Omental fat pad (tissue), 4 donors: ENCODE data around the gene ALDH1A2. TPM values are rescaled to one million over a fixed set of nuclear protein-coding genes. Genes with fewer than 3 reads are reported as not detected.
"Not testable (repeated sequence)": the region's sequence is repeated elsewhere in the genome, so short reads cannot be mapped to it uniquely, and the experiment has no call there.

Source experiments
- ATAC-seq: fragments of 150-250 bp; one replicate; pipeline ENCODE4 v1.9.1; 2016; ENCODE audit warnings: mild to moderate bottlenecking, moderate library complexity; ENCODE audit not compliant: low FRiP score
- DNase-seq: peaks from one replicate; pipeline ENCODE4 v3.0.0-alpha.2; 2019; ENCODE audit warnings: low spot score
- total RNA-seq, 4 donors: library from RNA; depleted of rRNA; stranded (reverse); fragments of >200 nt; gene quantifications; one replicate each; pipeline ENCODE4 v1.1.0, GENCODE V29; 2016
- TF ChIP-seq, protein P1 (sequence below), 3 donors: fragments of 450-650 bp; IDR thresholded peaks; one replicate each; pipeline ENCODE4 v1.5.1; 2016 to 2017; ENCODE audit warnings: antibody characterized with exemption in 3 of 3, mild to moderate bottlenecking in 3 of 3, moderate library complexity in 2 of 3

ALDH1A2 gene
- total RNA-seq, 4 donors from 2014 or later = 16.6 to 172 (median 69.6) TPM

DNA sequence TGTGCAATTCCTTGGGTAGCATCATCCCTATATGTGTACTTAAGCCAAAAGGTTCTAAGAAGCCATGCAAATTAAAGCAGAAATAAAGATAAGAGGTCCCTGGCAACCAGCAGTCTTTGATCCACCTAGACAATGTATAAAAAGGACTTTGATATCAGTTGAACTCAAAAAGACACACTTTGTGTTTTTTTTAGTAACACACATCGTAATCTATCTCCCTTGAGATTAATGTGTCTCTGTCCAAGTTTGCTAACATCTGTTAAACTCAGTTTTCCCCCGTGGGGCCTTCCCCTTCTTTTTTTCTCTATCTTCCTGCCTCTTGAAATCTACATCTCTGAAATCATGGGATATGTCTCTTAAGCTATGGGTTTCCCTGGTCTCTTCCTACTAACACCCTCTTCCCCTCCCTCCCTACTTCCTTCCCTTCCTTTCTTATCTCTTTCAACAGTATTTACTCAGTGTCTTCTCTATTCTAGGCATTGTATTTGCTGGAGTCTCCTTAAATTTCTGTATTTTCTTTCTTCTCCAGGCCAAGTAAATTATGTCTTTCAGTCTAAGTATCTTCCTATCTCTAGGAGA, 27.7 kb downstream of the ALDH1A2 start:
- ATAC-seq = no peak

DNA sequence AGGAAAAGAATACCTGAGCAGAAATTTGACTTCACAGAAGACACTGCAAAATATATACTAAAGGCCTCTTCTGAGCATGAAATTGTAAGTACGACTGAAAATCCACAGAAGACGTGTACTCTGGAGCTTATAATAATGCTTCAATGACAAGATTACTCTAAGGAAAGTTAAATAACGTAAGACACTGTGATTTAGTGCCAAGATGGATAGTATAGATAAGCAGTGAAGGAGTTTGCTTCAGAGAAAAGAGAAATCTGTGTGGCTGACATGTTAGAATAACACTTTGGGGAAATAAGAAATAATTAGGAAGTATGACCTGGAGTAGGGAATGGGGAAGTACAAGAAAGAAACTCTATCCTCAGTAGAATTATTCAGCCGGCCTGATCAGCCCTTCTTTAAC, 28.9 kb downstream of the ALDH1A2 start:
- ATAC-seq (no peak), DNase-seq (no peak)
- TF ChIP-seq, protein P1, sequence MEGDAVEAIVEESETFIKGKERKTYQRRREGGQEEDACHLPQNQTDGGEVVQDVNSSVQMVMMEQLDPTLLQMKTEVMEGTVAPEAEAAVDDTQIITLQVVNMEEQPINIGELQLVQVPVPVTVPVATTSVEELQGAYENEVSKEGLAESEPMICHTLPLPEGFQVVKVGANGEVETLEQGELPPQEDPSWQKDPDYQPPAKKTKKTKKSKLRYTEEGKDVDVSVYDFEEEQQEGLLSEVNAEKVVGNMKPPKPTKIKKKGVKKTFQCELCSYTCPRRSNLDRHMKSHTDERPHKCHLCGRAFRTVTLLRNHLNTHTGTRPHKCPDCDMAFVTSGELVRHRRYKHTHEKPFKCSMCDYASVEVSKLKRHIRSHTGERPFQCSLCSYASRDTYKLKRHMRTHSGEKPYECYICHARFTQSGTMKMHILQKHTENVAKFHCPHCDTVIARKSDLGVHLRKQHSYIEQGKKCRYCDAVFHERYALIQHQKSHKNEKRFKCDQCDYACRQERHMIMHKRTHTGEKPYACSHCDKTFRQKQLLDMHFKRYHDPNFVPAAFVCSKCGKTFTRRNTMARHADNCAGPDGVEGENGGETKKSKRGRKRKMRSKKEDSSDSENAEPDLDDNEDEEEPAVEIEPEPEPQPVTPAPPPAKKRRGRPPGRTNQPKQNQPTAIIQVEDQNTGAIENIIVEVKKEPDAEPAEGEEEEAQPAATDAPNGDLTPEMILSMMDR (IDR thresholded peaks at IDR 0.05) = no peak

More for the DNA sequence above, 27.7 kb downstream of the ALDH1A2 start:
- TF ChIP-seq, protein P1 (IDR thresholded peaks at IDR 0.05) = no peak
- no peak for DNase-seq

DNA sequence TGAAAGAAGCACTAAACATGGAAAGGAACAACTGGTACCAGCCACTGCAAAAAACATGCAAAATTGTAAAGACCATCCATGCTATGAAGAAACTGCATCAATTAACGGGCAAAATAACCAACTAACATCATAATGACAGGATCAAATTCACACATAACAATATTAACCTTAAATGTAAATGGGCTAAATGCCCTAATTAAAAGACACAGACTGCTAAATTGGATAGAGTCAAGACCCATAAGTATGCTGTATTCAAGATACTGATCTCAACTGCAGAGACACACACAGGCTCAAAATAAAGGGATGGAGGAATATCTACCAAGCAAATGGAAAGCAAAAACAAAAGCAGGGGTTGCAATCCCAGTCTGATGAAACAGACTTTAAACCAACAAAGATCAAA, 37.1 kb downstream of the ALDH1A2 start:
- not testable (repeated sequence) for ATAC-seq, DNase-seq

DNA sequence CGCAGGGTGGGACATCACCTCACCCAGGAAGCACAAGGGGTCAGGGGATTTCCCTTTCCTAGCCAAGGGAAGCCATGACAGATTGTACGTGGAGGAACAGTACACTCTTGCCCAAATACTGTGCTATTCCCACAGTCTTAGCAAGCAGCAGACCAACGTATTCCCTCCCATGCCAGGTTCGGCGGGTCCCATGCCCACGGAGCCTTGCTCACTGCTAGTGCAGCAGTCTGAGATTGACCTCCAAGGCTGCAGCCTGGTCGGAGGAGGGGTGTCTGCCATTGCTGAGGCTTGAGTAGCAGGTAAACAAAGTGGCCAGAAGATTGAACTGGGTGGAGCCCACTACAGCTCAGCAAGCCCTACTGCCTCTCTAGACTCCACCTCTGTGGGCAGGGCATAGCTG, 39.0 kb downstream of the ALDH1A2 start:
- TF ChIP-seq, protein P1 (IDR thresholded peaks at IDR 0.05) = no peak
- ATAC-seq (no peak), DNase-seq (no peak)

DNA sequence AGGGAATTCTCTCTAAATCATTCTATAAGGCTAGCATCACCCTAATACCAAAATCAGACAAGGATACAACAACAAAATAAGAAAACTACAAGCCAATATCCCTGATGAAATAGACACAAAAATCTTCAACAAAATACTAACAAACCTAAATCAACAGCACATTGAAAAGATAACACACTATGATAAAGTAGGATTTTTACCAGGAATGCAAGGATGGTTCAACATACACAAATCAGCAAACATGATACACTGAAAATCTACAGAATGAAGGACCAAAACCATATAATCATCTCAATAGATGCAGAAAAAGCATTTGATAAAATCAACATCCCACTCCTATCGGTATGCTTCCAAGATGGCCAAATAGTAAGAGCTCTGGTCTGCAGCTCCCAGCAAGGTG, 39.5 kb downstream of the ALDH1A2 start:
- ATAC-seq (no peak), DNase-seq (no peak)
- TF ChIP-seq, protein P1 (IDR thresholded peaks at IDR 0.05) = no peak

DNA sequence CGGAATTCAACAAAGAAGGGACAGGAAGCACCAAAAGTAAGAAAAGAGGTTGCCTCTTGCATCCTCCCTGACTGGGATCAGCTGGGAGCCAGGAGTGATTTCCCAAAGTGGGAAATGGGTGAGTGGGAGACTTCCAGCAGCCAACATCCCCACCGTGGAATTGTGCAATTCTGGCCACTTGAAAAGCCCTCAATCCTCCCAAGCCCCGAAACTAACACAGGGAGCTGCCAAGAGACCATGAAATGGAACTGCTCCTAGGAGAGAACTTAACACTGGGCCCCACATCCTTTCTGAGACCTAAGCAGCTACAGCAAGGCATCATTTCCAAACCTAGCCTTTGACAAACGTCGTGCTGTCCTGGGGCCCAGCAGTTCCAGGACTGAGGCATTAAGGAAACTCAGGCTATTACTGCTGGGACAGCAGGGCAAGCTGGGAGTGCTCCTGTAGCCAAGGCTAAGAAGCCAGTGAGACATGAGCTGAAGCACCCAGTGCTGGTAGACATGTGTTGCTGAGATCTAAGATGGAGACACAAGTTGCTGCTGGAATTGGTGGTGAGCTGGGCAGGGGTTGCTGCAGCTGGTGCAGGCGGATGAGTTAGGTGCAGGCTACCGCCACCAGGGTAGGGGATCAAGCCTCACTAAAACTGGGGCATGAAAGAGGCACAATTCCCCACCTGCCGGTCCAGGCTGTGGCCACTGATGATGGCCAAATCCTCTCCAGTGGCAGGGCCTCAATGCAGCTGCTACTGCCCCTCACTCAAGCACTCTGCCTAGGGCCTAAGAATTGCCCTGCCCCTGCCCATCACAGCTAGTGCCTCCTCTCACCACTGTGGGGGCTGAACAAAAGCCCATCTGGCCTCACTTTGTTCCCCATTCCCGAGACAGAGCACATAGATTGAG, 43.9 kb downstream of the ALDH1A2 start:
- no peak for DNase-seq
- TF ChIP-seq, protein P1 (IDR thresholded peaks at IDR 0.05) = no peak
- no peak for ATAC-seq

DNA sequence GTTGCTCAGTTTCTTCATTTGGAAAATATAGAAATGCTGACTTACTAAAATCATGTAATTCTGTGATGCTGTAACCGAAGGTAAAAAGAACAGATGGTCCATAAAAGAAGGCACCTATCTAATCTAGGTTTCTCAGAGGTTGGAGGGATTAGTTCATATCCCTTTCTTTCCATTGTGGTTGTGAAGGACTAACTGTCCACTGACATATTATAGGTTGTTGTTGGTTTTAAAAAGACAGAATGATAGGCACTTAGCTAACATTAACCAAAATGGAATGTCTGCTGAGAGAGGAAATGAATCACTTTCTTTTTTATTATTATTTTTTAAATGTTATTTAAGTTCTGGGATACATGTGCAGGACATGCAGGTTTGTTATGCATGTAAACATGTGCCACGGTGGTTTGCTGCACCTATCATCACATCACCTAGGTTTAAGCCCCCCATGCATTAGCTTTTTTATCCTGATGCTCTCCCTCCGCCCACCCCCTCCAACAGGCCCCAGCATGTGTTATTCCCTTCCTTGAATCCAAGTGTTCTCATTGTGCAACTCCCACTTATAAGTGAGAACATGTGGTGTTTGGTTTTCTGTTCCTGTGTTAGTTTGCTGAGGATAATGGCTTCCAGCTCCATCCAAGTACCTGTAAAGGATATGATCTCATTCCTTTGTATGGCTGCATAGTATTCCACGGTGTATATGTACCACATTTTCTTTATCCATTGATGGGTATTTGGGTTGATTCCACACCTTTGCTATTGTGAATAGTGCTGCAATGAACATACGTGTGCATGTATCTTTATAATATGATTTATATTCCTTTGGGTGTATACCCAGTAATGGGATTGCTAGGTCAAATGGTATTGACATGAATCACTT, 45.8 kb downstream of the ALDH1A2 start:
- DNase-seq = no peak
- no peak for ATAC-seq

More for the DNA sequence above, 45.8 kb downstream of the ALDH1A2 start:
- TF ChIP-seq, protein P1 (IDR thresholded peaks at IDR 0.05) = no peak
